Muscle layer of colon (tissue), 2 donors: ENCODE data around the gene TFDP1.

ENCODE experiments used
- H3K27ac ChIP-seq: one replicate; pipeline ENCODE4 v1.7.0; 2013; ENCODE audit warnings: low read depth, mild to moderate bottlenecking, low read length, moderate library complexity
- H3K27me3 ChIP-seq, 2 donors: one replicate each; pipeline ENCODE4 v1.7.0; 2013; ENCODE audit warnings: low read length in 2 of 2, mild to moderate bottlenecking in 2 of 2; ENCODE audit not compliant: insufficient read depth in 2 of 2, control insufficient read depth in 1 of 2
- H3K36me3 ChIP-seq: one replicate; pipeline ENCODE4 v1.7.0; 2013; ENCODE audit warnings: mild to moderate bottlenecking, low read length; ENCODE audit not compliant: insufficient read depth
- H3K4me1 ChIP-seq: one replicate; pipeline ENCODE4 v1.7.0; 2013; ENCODE audit warnings: mild to moderate bottlenecking, low read length; ENCODE audit not compliant: insufficient read depth
- H3K4me3 ChIP-seq, 2 donors: one replicate each; pipeline ENCODE4 v1.7.0; 2013; ENCODE audit warnings: low read length in 2 of 2, low read depth in 1 of 2, mild to moderate bottlenecking in 1 of 2, moderate library complexity in 1 of 2
- H3K9ac ChIP-seq: one replicate; pipeline ENCODE4 v1.7.0; 2013; ENCODE audit warnings: low read length
- H3K9me3 ChIP-seq: one replicate; pipeline ENCODE4 v1.7.0; 2013; ENCODE audit warnings: mild to moderate bottlenecking, low read length
- donor health status: abdominal sarcoma.
- donor health status: Adenocarcinoma of cecum.

TFDP1 gene

GRCh38 chr13:113651511-113652403, 67.2 kb downstream of the TFDP1 start:
- Histone ChIP-seq H3K27ac (no peak overlapping the region), H3K4me3 (no peak overlapping the region), H3K9ac (no peak overlapping the region), H3K36me3 (no peaks in the 10 kb centered on the region), H3K9me3 (no peaks in the 10 kb centered on the region), H3K27me3 (no peaks in the 10 kb centered on the region), H3K4me1 (peaks cover 14% of the 10 kb centered on the region)

GRCh38 chr13:113652404-113653263, 68.1 kb downstream of the TFDP1 start:
- Histone ChIP-seq H3K9ac (no peak overlapping the region), H3K36me3 (no peaks in the 10 kb centered on the region)

DNA sequence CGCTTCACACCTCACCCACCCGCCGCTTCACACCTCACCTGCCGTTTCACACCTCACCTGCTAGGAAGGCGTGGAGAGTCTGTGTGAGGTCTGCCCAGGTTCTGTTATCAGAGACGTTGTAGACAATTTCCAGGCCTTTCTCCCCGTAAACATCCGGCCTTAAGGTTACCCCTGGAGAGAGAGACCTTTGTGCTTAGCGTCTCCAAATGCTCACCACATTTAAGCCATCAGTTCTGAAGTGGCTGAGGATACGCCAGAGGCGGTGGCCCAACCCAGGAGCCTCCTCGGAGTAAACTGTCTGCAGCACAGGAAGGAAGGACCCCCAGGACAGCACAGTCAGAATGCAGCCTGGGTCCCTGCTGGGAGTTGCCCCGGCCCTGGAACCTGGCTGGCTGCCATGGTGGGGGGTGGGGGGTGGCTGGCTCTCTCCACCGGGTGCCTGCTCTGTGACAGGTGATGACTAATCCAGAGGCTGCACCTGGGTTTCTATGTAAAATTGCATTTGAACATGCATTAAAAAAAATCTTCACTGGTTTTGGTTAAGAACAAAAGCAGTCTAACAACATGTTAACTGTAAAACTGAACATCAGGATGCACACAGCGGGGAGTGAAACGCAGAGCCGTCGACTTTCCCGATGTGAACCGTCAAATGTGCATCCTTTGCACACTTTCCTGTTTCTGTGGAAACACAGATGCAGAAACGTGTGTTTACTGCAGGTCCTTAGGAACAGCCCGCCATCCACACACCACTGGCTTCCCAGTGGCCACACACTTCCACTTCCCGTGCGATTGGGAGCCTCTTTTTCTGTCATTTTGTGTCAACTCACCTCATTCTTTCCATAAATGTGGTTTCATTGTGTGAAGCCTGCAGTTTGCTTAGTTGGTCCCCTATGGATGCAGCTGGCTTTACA, 69.0 kb downstream of the TFDP1 start:
- no peak overlapping the region for H3K27ac ChIP-seq
- no peak overlapping the region for H3K4me3 ChIP-seq
- no peak overlapping the region for H3K9ac ChIP-seq
- H3K36me3 ChIP-seq, result no peaks in the 10 kb centered on the region
- no peaks in the 10 kb centered on the region for H3K4me1 ChIP-seq
- no peaks in the 10 kb centered on the region for H3K9me3 ChIP-seq
- no peaks in the 10 kb centered on the region for H3K27me3 ChIP-seq

More at GRCh38 chr13:113652404-113653263, 68.1 kb downstream of the TFDP1 start:
- Histone ChIP-seq H3K27ac (no peak overlapping the region), H3K9me3 (no peaks in the 10 kb centered on the region), H3K27me3 (no peaks in the 10 kb centered on the region), H3K4me1 (peaks cover 8% of the 10 kb centered on the region), H3K4me3 (no peak overlapping the region)

- Histone ChIP-seq H3K36me3 (no peaks in the 10 kb centered on the region), H3K27ac (no peak overlapping the region), H3K4me1 (no peaks in the 10 kb centered on the region), H3K4me3 (no peak overlapping the region), H3K27me3 (no peaks in the 10 kb centered on the region), H3K9ac (no peak overlapping the region), H3K9me3 (no peaks in the 10 kb centered on the region)
Observed at GRCh38 chr13:113654175-113654560, 69.6 kb downstream of the TFDP1 start.

DNA sequence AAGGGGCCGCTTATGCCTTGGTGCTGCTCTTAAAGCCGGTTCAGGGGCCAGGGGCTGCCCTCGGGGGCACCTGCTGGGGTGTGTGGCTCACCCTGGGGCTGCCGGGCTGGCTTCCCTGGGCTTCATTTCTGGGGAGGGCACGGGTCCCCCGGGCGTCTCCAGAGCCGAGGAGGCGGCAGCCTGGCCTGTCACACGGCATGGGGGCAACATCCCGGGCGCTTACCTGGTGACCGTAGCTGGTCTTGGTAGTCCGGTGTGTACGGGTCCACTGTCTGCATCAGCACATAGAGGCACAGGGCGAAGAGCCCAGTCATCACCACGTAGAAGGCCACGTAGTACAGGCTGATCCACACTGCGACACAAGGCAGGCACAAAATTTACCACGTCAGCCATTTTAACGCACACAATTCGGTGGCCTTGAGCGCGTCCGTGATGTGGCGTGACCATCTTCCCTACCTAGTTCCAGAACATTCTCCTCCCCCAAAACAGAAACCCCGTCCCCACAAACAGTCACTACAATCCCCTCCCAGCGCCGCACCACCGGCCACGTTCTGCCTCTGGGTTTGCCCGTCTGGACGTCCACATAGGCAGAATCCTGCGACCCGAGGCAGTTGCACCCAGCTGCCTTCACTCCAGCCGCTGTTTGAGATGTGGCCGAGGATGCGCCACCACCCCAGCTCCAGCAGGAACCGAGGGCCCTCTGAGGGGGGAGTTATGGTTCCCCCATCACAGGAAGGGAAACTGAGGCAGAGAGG, 70.2 kb downstream of the TFDP1 start:
- Histone ChIP-seq H3K27me3 (no peaks in the 10 kb centered on the region), H3K4me1 (no peaks in the 10 kb centered on the region), H3K9ac (no peak overlapping the region), H3K36me3 (no peaks in the 10 kb centered on the region), H3K27ac (no peak overlapping the region), H3K4me3 (no peak overlapping the region), H3K9me3 (no peaks in the 10 kb centered on the region)

GRCh38 chr13:113655346-113656002, 70.9 kb downstream of the TFDP1 start:
- no peak overlapping the region for H3K9ac ChIP-seq
- H3K4me1 ChIP-seq, result no peaks in the 10 kb centered on the region
- H3K4me3 ChIP-seq, result no peak overlapping the region
- H3K27ac ChIP-seq, result no peak overlapping the region
- no peaks in the 10 kb centered on the region for H3K27me3 ChIP-seq
- H3K9me3 ChIP-seq, result no peaks in the 10 kb centered on the region
- H3K36me3 ChIP-seq, result no peaks in the 10 kb centered on the region

- Histone ChIP-seq H3K4me3 (no peak overlapping the region), H3K27ac (no peak overlapping the region), H3K9me3 (no peaks in the 10 kb centered on the region), H3K36me3 (no peaks in the 10 kb centered on the region), H3K9ac (no peak overlapping the region), H3K27me3 (no peaks in the 10 kb centered on the region), H3K4me1 (no peaks in the 10 kb centered on the region)
Observed at GRCh38 chr13:113656003-113656588, 71.5 kb downstream of the TFDP1 start.

- no peaks in the 10 kb centered on the region for H3K36me3 ChIP-seq
- no peak overlapping the region for H3K27ac ChIP-seq
- H3K9me3 ChIP-seq, result no peaks in the 10 kb centered on the region
- H3K4me3 ChIP-seq, result no peak overlapping the region
- no peak overlapping the region for H3K9ac ChIP-seq
- H3K27me3 ChIP-seq, result no peaks in the 10 kb centered on the region
- H3K4me1 ChIP-seq, result no peaks in the 10 kb centered on the region
Observed at GRCh38 chr13:113656831-113657671, 72.5 kb downstream of the TFDP1 start.

DNA sequence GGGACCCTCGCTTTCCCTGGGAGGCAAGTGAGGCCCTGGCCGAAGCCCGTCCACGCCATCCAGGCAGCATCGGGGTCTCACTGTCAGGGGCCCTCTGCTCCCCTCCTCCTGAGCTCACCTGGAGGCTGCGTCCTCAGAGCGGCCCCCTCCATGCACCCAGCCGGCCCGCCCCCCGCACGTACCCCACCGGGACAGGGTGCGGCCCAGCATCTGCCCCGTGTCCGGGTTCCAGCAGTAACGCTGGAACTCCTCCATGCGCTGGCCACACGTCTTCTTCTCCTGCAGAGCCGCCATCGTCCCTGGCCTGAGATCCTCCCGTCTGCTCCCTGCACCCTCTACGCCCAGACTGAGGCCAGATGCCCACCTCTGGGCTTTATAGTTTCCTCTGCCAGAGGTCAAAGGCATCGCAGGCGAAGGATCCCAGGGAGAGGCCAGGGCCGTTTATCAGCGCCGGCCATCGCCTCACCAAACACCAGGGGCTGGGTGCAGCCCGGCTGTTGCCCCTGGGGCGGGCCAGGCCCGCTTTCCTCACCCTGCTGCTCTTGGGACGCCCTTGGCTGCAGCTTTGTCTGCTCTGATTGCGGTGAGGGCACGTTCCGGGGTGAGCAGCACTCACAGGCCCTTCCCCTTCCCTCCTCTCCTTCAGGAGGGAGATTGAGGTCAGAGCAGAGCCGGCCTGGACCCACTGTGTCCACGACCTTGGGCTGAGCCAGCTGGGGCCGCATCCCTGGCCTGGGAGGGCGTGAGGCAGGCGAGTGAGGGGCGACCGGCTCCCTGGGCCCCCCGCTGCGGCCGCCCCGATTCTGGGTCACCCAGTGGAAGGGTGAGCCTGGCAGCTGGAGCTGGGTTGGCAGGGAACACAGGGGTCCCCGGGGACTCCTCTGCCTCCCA, 73.5 kb downstream of the TFDP1 start, which contains the start of gene ATP4B:
TSS of gene ATP4B (minus strand) at position 348 of the 891 bp plus-strand sequence. CDS start at position 294, 54 bp downstream.
- H3K27me3 ChIP-seq, result no peaks in the 10 kb centered on the region
- no peak within 1 kb of the TSS for H3K4me3 ChIP-seq
- H3K9ac ChIP-seq, result no peak within 1 kb of the TSS
- no peak within 1 kb of the TSS for H3K27ac ChIP-seq
- no peaks in the 10 kb centered on the region for H3K9me3 ChIP-seq
- H3K36me3 ChIP-seq, result no peaks in the 10 kb centered on the region
- H3K4me1 ChIP-seq, result no peaks in the 10 kb centered on the region
